ENCODE data around the gene PARD3. TPM values are rescaled to one million over a fixed set of nuclear protein-coding genes. Genes with fewer than 3 reads are reported as not detected.

The PARD3 gene
- total RNA-seq, 1 donor from 2014 or later, result 76.4 TPM

- Histone ChIP-seq H3K36me3 (ENCODE audit: control insufficient read depth, insufficient read depth, low read length) (no peaks in the 10 kb centered on the region), H3K4me3 (ENCODE audit: low read depth, low read length) (no peak overlapping the region), H3K27me3 (ENCODE audit: control insufficient read depth, insufficient read depth, low read length) (no peaks in the 10 kb centered on the region)
- DNase-seq (ENCODE audit: low read depth), result no peak
- TF ChIP-seq, protein P1, sequence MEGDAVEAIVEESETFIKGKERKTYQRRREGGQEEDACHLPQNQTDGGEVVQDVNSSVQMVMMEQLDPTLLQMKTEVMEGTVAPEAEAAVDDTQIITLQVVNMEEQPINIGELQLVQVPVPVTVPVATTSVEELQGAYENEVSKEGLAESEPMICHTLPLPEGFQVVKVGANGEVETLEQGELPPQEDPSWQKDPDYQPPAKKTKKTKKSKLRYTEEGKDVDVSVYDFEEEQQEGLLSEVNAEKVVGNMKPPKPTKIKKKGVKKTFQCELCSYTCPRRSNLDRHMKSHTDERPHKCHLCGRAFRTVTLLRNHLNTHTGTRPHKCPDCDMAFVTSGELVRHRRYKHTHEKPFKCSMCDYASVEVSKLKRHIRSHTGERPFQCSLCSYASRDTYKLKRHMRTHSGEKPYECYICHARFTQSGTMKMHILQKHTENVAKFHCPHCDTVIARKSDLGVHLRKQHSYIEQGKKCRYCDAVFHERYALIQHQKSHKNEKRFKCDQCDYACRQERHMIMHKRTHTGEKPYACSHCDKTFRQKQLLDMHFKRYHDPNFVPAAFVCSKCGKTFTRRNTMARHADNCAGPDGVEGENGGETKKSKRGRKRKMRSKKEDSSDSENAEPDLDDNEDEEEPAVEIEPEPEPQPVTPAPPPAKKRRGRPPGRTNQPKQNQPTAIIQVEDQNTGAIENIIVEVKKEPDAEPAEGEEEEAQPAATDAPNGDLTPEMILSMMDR (IDR thresholded peaks at IDR 0.05; ENCODE audit: insufficient read depth, low read length, poor library complexity, severe bottlenecking), result no peak
These were observed 83.9 kb downstream of the PARD3 start for GRCh38 chr10:34731213-34731612.

- Histone ChIP-seq H3K27me3 (ENCODE audit: control insufficient read depth, insufficient read depth, low read length) (no peaks in the 10 kb centered on the region), H3K36me3 (ENCODE audit: control insufficient read depth, insufficient read depth, low read length) (no peaks in the 10 kb centered on the region), H3K4me3 (ENCODE audit: low read depth, low read length) (no peak overlapping the region)
- TF ChIP-seq, protein P1 (IDR thresholded peaks at IDR 0.05; ENCODE audit: insufficient read depth, low read length, poor library complexity, severe bottlenecking), result no peak
- no peak for DNase-seq (ENCODE audit: low read depth)
These were observed 84.4 kb downstream of the PARD3 start for GRCh38 chr10:34730726-34731125.

GRCh38 chr10:34729619-34730018, 85.5 kb downstream of the PARD3 start:
- Histone ChIP-seq H3K36me3 (ENCODE audit: control insufficient read depth, insufficient read depth, low read length) (no peaks in the 10 kb centered on the region), H3K27me3 (ENCODE audit: control insufficient read depth, insufficient read depth, low read length) (no peaks in the 10 kb centered on the region), H3K4me3 (ENCODE audit: low read depth, low read length) (no peak overlapping the region)
- TF ChIP-seq, protein P1 (IDR thresholded peaks at IDR 0.05; ENCODE audit: insufficient read depth, low read length, poor library complexity, severe bottlenecking), result no peak
- no peak for DNase-seq (ENCODE audit: low read depth)

DNA sequence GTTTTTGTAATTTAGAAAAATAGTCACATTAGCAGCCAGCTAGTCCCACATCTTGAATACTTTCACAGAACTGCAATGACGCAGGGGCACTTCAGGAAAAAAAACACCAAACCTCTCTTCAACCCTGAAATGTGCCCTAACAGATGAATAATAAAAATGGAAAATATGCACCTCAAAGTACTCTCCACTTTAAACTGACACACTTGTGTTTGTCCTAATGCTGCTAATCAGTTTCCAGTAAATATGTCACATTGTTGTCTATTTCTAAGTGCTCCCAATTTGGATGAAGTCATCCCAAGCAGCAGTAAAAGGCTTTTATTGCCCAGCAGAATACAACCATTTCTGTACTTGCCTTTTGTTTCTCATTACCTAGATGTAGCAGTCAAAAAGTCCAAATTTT, 86.7 kb downstream of the PARD3 start:
- Histone ChIP-seq H3K4me3 (ENCODE audit: low read depth, low read length) (no peak overlapping the region), H3K27me3 (ENCODE audit: control insufficient read depth, insufficient read depth, low read length) (no peaks in the 10 kb centered on the region), H3K36me3 (ENCODE audit: control insufficient read depth, insufficient read depth, low read length) (no peaks in the 10 kb centered on the region)
- TF ChIP-seq, protein P1 (IDR thresholded peaks at IDR 0.05; ENCODE audit: insufficient read depth, low read length, poor library complexity, severe bottlenecking), result no peak
- DNase-seq (ENCODE audit: low read depth), result no peak

GRCh38 chr10:34727595-34728033, 87.5 kb downstream of the PARD3 start:
- no peaks in the 10 kb centered on the region for H3K36me3 ChIP-seq (ENCODE audit: control insufficient read depth, insufficient read depth, low read length)
- DNase-seq (ENCODE audit: low read depth), result no peak
- TF ChIP-seq, protein P1 (IDR thresholded peaks at IDR 0.05; ENCODE audit: insufficient read depth, low read length, poor library complexity, severe bottlenecking), result no peak
- no peaks in the 10 kb centered on the region for H3K27me3 ChIP-seq (ENCODE audit: control insufficient read depth, insufficient read depth, low read length)
- no peak overlapping the region for H3K4me3 ChIP-seq (ENCODE audit: low read depth, low read length)

DNA sequence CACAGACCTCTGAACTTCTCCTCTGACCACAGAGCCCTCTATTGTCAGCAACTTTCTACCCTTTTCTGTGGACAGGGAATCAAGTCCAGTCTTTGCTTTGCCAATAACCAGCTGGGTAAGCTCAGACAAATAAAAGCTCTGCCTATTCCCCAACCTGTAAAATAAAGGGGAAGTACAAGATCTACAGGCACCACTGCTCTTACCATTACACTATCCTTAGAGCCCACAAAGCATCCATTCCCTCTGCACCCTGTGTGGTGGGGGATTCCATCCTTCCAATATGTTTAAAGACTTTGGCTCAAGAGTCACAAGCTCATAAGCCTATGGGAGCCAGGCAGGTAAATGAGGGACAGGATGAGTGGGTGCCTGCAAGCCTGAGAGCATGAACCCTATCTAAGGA, 88.2 kb downstream of the PARD3 start:
- no peak overlapping the region for H3K4me3 ChIP-seq (ENCODE audit: low read depth, low read length)
- H3K36me3 ChIP-seq (ENCODE audit: control insufficient read depth, insufficient read depth, low read length), result no peaks in the 10 kb centered on the region
- H3K27me3 ChIP-seq (ENCODE audit: control insufficient read depth, insufficient read depth, low read length), result no peaks in the 10 kb centered on the region
- TF ChIP-seq, protein P1 (IDR thresholded peaks at IDR 0.05; ENCODE audit: insufficient read depth, low read length, poor library complexity, severe bottlenecking), result no peak
- DNase-seq (ENCODE audit: low read depth), result no peak

All from kidney epithelial cell (primary cell).